Spinal cord (tissue), 10 donors: Measurements from ENCODE around the gene LCNL1. TPM values are rescaled to one million over a fixed set of nuclear protein-coding genes. Genes with fewer than 3 reads are reported as not detected.

ENCODE experiments used
- DNase-seq, 6 donors: peaks; one replicate each; pipeline versions ENCODE4 v3.0.0 to v3.0.0-alpha.2; 2013 to 2015; ENCODE audit warnings: low spot score in 6 of 6, low read depth in 4 of 6
- H3K27ac ChIP-seq: one replicate; pipeline ENCODE4 v1.5.1; 2013; ENCODE audit warnings: low read depth, low read length, control low read depth
- H3K27me3 ChIP-seq: one replicate; pipeline ENCODE4 v1.6.1; 2013; ENCODE audit warnings: low read length; ENCODE audit not compliant: control insufficient read depth, insufficient read depth
- H3K36me3 ChIP-seq: one replicate; pipeline ENCODE4 v1.6.1; 2013; ENCODE audit warnings: low read length; ENCODE audit not compliant: control insufficient read depth, insufficient read depth
- H3K4me1 ChIP-seq: one replicate; pipeline ENCODE4 v1.6.1; 2013; ENCODE audit warnings: low read length; ENCODE audit not compliant: control insufficient read depth, insufficient read depth
- H3K4me3 ChIP-seq: one replicate; pipeline ENCODE4 v1.5.1; 2013; ENCODE audit warnings: low read depth, low read length, control low read depth
- H3K9me3 ChIP-seq: one replicate; pipeline ENCODE4 v1.6.1; 2013; ENCODE audit warnings: low read length; ENCODE audit not compliant: control insufficient read depth, insufficient read depth
- WGBS: methylation state at CpG from one replicate; pipeline ENCODE4 v1.1.5; 2013; ENCODE audit warnings: missing lambda C conversion rate; ENCODE audit not compliant: insufficient coverage; 5-methylcytosine and 5-hydroxymethylcytosine counted together
- polyA plus RNA-seq, 2 donors: library from polyadenylated mRNA; unstranded; fragments of 120-200 nt; gene quantifications; one replicate each; pipeline ENCODE4 v1.2.1, GENCODE V29; 2013; ENCODE audit not compliant: insufficient read length in 2 of 2
- total RNA-seq, 2 donors: library from RNA; depleted of rRNA in 1 of 2; stranded (reverse); fragments of 120-200 nt in 1 of 2; fragments of >200 nt in 1 of 2; gene quantifications; one replicate each; pipeline versions ENCODE4 v1.2.3 to v1.2.4, GENCODE V29; 2013 to 2014
- donor health status: healthy.

Gene LCNL1
- total and polyA plus RNA-seq, 4 donors: 2.3 to 54.0 (median 14.5) TPM

GRCh38 chr9:136946228-136947027 is 36.4 kb upstream of the LCNL1 start:
- peaks cover 25% of the 10 kb centered on the region for H3K36me3 ChIP-seq
- H3K27me3 ChIP-seq: no peaks in the 10 kb centered on the region
- peaks cover 66% of the 10 kb centered on the region for H3K4me1 ChIP-seq
- no peak for DNase-seq
- WGBS: 68% methylated on average over 24 of the region's 27 CpGs
- no peak overlapping the region for H3K4me3 ChIP-seq
- H3K27ac ChIP-seq: no peak overlapping the region
- no peaks in the 10 kb centered on the region for H3K9me3 ChIP-seq

DNA sequence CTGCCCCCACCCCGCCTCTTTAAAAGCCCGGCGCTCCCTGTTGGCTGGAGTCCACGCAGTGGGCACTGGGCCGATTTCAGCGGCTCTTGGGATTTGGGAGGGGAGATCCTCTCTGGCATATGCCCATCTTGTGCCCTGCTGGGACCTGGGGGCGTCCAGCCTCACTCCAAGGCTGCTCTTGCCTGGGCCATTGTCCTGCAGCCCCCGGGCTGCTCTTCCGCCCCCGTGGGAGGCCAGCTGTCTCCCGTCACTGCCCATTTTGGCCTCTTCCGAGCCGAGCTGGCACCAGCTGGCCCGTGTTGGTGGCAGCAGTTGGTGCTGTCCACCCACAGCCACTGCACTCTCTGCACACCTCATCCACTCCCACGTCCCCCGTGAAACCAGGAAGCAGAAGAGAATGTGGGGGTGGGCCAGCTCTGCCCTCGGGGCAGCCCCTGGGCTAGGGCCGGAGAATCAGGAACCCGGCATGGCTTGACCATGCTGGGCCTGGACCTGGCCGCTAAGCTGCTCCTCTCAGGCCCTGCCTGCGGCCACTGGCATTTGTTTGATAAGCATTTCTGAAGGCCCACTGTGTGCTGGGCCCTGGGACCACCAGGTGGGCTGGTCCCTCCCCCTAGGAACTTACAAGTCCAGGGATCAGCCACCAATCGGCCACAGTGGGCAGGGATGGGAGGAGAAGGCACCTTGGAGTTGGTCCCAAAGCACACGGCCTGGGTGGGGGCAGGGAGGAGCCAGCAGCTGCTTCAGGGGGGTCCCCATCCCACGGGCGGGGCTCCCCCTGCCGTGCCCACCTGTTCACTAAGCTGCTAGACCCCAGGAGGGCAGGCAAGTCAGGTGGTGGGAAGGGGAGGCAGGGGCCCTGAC is 35.5 kb upstream of the LCNL1 start:
- Histone ChIP-seq H3K4me3 (no peak overlapping the region), H3K27ac (peak overlapping the region; percentile 47), H3K4me1 (peaks cover 75% of the 10 kb centered on the region), H3K9me3 (no peaks in the 10 kb centered on the region), H3K27me3 (no peaks in the 10 kb centered on the region), H3K36me3 (peaks cover 16% of the 10 kb centered on the region)
- 56% methylated on average over 21 of the region's 26 CpGs for WGBS
- no peak for DNase-seq

DNA sequence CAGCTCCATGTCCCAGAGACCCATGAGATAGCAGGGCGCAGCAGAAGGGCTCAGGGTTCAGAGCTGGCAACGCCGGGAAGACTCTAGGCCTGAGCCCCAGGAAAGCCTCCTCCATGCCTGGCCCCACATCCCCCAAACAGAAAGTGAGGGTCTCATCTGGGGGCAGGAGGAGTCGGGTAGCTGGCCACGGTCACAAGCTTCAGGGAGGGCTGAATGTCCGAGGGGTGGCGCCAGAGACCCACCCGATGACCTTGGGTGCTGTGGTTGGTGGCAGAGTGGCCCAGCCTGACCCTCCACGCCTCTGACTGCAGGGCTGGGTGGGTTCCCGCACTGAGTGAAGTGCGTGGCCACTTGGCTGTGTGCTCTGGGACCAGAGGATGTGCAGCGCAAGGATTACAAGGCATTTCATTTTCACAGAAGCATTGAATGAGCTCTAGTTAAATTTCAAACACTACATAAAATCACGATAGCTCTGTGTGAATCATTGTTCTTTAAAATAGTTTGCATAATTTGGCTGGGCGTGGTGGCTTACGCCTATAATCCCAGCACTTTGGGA is 34.8 kb upstream of the LCNL1 start:
- Histone ChIP-seq H3K4me1 (peaks cover 79% of the 10 kb centered on the region), H3K36me3 (peaks cover 9% of the 10 kb centered on the region), H3K27me3 (no peaks in the 10 kb centered on the region), H3K27ac (peak overlapping the region; percentile 47), H3K9me3 (no peaks in the 10 kb centered on the region), H3K4me3 (no peak overlapping the region)
- WGBS: 24% methylated on average over 10 of the region's 15 CpGs
- DNase-seq: peak in 1 of 6 donors; percentile 24

DNA sequence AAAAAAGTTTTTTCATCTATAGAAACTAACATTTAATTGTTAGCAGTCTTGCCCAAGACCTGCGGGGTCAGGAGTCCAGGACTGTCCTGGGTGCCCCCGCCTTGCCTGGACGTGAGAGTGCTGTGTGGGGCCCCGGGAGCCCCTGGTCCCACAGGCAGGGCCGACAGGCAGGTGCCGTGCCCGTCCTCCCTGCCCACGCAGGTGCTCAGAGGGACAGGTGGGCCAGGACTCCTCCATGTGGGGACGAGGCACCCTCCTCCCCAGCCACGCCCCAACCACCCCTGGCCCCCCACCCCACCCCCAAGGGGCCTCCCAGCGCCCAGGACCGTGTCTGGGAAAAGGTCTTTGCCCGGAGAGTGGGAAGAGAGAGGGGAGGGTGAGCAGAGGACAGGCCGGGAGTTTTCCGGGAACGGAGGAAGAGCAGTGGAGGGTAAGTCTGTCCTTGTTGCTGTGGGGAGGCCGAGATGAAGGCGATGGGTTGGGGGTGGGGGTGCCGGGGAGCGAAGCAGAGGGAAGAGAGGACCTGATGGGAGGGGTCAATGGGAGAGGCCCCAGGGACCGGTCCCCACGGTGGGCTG is 33.5 kb upstream of the LCNL1 start:
- WGBS: 21% methylated on average over 17 of the region's 22 CpGs
- Histone ChIP-seq H3K27ac (peak overlapping the region; percentile 89), H3K36me3 (no peaks in the 10 kb centered on the region), H3K4me1 (peaks cover 73% of the 10 kb centered on the region), H3K27me3 (no peaks in the 10 kb centered on the region), H3K4me3 (peak overlapping the region; percentile 78), H3K9me3 (no peaks in the 10 kb centered on the region)
- no peak for DNase-seq

DNA sequence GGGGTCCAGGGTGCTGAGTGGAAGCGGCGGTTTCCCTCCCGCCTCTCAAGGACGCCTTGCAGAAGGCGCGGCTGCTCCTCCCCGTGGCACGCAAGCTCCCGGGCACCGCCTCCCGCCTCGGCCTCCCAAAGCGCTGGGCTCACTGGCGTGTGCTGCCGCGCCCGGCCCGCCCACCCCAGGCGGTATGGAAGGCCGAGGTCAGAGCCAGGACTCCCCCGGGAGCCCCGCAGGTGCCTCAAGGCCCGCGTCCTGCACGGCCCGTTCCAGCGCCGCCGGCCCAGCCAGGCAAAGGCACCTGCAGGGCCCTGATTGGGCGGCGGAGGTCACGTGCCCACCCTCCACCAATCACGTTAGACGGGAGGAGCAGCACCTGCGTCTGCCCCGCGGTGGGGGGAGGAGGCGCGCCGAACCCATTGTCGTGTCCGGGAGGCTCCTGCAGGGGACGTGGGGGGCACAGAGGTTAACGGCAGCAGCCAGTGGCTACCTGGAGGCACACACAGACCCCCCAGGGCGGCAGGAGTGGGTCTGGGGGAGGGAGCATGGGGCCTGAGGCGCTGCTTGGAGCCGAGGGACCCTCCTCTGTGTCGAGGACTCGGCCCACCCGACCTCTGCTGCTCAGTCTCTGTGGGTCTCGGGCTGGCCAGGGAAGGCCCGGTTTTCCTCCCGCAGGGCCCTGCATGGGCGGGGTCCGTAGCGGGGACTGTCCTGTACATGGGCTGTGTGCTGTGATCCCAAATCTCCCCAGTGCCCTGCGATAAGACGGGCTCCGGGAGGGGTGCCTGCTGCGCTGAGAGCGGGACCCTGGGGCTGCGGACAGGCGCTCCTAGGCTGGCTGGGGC is 32.8 kb upstream of the LCNL1 start:
- peak; percentile 78 to 99 (median 92) for DNase-seq
- peak overlapping the region; percentile 78 for H3K4me3 ChIP-seq
- H3K27me3 ChIP-seq: no peaks in the 10 kb centered on the region
- no peaks in the 10 kb centered on the region for H3K9me3 ChIP-seq
- H3K36me3 ChIP-seq: no peaks in the 10 kb centered on the region
- H3K4me1 ChIP-seq: peaks cover 69% of the 10 kb centered on the region
- WGBS: under 1% methylated on average over 63 of the region's 63 CpGs
- peak overlapping the region; percentile 89 for H3K27ac ChIP-seq

DNA sequence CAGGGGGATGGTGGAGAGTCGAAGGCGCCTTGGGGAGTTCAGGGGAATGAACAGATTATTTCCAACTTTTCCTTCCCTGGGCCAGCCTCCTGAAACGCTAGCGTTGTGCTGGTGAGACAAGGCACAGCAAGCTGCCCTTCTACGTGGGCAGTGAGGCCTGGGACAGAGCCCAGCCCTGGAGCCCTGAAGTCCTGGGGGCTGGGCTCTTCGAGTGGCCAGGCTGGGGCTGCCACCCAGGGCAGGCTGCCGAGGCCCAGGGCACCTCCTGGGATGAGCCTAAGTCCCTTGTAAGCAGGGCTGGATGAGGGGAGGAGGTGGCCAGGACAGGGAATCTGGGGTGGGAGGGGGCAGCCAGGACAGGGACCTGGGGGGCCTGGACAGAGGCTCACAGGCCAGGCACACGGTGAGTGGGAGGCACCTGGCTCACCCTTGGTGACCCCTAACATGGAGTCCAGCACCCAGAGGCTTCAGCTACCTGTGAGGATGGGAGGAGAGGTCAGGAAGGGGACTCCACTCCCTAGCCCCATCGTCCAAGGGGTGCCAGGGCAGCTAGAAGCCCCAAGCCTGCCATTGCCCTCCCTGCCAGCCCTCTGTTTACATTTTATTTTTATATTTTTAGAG is 32.0 kb upstream of the LCNL1 start:
- no peaks in the 10 kb centered on the region for H3K36me3 ChIP-seq
- peak overlapping the region; percentile 78 for H3K4me3 ChIP-seq
- no peak for DNase-seq
- peaks cover 66% of the 10 kb centered on the region for H3K4me1 ChIP-seq
- no peaks in the 10 kb centered on the region for H3K27me3 ChIP-seq
- WGBS: 17% methylated on average over 8 of the region's 9 CpGs
- peak overlapping the region; percentile 89 for H3K27ac ChIP-seq
- H3K9me3 ChIP-seq: no peaks in the 10 kb centered on the region

DNA sequence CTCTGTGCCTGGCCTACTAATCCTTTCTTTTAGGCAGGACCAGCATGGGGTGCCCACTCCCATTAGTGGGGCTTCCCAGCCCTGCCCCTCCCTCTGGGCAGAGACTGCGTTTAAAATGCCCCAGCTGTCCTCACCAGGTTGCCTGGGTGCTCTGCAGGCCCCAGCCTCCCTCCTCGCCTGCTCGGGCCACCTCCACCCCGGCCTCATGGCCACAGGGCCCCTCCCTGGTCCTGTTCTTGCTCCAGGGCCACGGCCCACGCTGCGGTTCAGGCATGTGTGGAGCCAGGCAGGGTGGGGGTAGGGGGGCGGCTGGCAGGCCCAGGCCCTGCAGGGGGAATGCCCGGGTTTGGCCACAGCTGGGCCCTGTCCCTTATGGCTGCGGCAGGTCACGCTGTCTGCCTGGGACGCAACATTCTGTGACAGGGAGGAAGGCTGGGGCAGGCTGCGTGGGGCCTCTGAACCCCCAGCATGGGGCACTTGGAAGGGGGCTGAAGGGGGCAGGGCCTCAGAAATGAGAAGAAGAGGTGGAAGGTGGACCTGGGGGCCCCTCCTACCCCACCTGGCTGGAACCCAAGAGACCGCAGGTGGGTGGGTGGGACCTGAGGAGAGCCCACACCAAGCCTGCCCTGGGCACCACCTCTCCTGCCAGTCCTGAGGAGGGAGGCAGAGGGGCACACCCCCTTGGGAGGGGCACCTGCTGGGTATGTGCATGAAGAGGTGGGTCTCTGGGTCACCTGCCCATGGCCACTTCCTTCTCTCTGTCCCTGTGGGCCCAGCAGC is 31.1 kb upstream of the LCNL1 start, which contains the start of gene LCN12:
Gene LCN12 (plus strand): TSS at position 733 of the 780 bp plus-strand sequence. CDS start 55 bp downstream, outside the sequence.
- Histone ChIP-seq H3K27ac (no peak within 1 kb of the TSS), H3K36me3 (no peaks in the 10 kb centered on the region), H3K4me1 (peaks cover 58% of the 10 kb centered on the region), H3K4me3 (no peak within 1 kb of the TSS), H3K9me3 (no peaks in the 10 kb centered on the region), H3K27me3 (no peaks in the 10 kb centered on the region)
- 69% methylated on average over 13 of the region's 14 CpGs for WGBS
- no peak for DNase-seq

DNA sequence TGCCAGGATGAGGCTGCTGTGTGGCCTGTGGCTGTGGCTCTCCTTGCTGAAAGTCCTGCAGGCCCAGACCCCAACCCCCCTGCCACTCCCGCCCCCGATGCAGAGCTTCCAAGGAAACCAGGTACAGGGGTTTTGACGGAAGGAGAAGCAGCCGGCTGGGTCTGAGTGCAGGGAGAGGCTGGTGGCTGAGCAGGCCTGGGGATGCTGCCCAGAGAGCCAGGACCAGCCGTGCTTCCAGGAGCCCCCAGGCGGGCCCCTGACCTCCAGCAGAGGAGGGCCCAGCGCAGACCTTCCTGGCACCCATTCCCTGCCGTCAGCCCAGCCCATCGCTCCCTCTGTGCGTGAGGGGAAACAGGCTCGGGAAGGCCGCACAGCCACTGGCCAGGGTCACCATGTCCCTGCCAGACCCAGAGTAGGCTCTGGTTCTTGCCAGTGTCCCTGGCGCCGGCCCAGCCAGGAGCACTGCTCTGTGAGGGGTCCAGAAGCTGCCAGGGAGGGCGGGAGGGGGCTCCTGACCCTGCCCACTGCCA is 30.4 kb upstream of the LCNL1 start:
- no peaks in the 10 kb centered on the region for H3K9me3 ChIP-seq
- no peak overlapping the region for H3K4me3 ChIP-seq
- WGBS: 50% methylated on average over 14 of the region's 15 CpGs
- H3K36me3 ChIP-seq: no peaks in the 10 kb centered on the region
- no peaks in the 10 kb centered on the region for H3K27me3 ChIP-seq
- peaks cover 52% of the 10 kb centered on the region for H3K4me1 ChIP-seq
- H3K27ac ChIP-seq: no peak overlapping the region
- DNase-seq: no peak
